Left lobe of liver (tissue), 2 donors: ENCODE results near the gene SYNPO. TPM values are rescaled to one million over a fixed set of nuclear protein-coding genes. Genes with fewer than 3 reads are reported as not detected.
A peak's percentile ranks its signal among the peaks of the same experiment; 100 is the strongest.

Experiments used
- ATAC-seq: fragments of 200-7000 bp; cut with Tn5 transposase; one replicate; pipeline ENCODE4 v1.9.1; 2020; ENCODE audit warnings: mild to moderate bottlenecking, moderate library complexity
- DNase-seq: peaks from one replicate; pipeline ENCODE4 v3.0.0-alpha.2; 2020; ENCODE audit warnings: low spot score
- total RNA-seq: library from RNA; stranded (reverse); gene quantifications from one replicate; pipeline ENCODE4 v1.2.1, GENCODE V29; 2021
- donor health status: DM: no; HTN: no; CAD: no; lungs with moderate emphysema.
- donor health status: DM: no; HTN: yes; CAD: no.

Gene SYNPO
- total RNA-seq, 1 donor from 2014 or later, result 51.7 TPM

DNA sequence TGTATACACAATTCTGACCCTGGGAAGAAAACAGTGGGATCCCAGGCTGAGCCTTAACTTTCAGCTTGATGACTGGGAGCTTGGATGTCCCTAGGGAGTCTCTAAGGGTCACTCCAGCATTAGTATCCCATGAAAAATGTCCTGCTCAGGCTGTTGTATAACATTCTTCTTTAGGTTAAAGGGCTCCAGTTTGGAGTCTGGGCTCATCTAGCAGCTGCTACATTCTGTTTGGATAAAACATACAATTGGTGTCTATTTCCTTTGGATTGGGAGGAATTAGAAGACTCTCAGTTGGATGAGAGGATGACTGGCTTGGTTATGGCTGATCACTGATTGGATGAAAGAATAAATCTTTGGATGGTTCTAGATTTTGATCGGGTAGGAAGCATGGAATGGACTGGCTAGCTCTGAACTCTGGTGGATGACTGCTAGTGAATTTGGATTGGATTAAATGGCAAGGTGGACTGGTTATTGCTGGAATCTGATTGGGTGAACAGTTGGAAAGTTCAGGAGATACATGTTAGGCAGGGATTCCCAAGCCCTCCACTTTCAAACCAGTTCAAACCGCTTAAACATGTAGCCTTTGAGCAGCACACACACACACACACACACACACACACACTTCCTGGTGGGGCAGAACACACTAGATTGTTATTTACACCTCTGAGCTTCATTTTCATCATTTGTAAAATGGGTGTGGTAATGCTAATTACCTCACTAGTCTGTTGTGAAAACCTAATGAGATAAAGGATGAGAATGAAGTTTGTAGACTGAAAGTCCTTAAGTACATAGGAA is 13.5 kb downstream of the SYNPO start:
- no peak for ATAC-seq
- DNase-seq, result no peak

DNA sequence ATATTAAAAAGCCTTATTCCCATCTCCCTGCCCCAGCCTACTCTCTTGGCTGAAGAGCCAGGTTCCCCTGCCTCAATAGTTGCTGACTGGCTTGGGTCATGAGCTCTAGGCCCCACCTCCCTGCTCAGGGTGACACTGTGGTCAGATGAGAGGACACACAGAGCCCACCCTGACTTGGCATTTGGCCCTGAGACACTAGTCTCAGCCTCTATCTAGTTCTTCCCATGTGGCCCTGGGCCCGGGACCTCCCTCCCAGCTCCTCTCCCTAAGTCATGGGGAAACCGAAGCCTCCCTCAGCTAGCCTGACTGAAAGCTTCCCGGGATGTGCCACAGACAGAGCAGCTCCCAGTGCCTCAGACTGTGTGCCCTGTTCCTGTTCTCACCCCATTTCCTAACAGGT is 14.8 kb downstream of the SYNPO start:
- ATAC-seq (no peak), DNase-seq (no peak)

DNA sequence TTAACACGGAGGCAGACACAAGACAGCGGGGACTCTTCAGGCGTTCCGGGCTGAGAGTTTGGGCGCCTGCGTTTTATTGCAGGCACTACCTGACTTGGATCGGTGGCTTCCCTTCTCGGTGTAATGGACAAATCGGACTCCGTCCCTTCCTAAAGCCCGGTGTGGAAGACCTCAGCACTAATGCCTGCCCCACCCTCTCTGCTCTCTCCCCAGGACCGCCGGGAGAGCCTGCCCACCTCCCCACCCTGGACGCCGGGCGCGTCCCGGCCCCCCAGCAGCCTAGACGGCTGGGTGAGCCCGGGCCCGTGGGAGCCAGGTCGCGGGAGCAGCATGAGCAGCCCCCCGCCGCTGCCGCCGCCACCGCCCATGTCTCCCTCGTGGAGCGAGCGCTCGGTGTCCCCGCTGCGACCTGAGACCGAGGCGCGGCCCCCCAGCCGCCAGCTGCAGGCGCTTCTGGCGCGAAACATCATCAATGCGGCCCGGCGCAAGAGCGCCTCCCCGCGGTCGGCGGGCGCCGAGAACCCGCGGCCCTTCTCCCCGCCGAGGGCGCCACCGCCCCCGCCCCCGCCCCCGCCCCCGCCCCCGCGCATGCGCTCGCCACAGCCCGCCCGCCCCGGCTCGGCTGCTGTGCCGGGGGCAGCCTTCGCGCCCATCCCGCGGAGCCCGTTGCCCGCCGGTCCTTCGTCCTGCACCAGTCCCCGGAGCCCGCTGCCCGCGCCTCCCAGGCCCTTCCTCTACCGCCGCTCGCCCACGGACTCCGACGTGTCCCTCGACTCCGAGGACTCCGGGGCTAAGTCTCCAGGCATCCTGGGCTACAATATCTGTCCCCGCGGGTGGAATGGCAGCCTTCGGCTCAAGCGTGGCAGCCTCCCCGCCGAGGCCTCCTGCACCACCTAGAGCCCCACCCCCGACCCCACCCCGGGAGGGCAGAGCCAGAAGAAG is 16.0 kb downstream of the SYNPO start:
- ATAC-seq, result peak; percentile 79
- peak; percentile 82 for DNase-seq

DNA sequence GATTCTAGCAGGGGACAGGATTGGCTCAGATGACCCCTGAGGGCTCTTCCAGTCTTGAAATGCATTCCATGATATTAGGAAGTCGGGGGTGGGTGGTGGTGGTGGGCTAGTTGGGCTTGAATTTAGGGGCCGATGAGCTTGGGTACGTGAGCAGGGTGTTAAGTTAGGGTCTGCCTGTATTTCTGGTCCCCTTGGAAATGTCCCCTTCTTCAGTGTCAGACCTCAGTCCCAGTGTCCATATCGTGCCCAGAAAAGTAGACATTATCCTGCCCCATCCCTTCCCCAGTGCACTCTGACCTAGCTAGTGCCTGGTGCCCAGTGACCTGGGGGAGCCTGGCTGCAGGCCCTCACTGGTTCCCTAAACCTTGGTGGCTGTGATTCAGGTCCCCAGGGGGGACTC is 17.7 kb downstream of the SYNPO start:
- peak; percentile 31 for ATAC-seq
- no peak for DNase-seq

DNA sequence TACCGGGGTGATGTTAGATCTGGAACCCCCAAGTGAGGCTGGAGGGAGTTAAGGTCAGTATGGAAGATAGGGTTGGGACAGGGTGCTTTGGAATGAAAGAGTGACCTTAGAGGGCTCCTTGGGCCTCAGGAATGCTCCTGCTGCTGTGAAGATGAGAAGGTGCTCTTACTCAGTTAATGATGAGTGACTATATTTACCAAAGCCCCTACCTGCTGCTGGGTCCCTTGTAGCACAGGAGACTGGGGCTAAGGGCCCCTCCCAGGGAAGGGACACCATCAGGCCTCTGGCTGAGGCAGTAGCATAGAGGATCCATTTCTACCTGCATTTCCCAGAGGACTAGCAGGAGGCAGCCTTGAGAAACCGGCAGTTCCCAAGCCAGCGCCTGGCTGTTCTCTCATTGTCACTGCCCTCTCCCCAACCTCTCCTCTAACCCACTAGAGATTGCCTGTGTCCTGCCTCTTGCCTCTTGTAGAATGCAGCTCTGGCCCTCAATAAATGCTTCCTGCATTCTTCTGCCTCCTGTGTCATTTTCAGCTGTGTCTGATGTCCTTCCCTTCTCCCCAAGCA is 18.3 kb downstream of the SYNPO start:
- ATAC-seq, result peak; percentile 6

DNA sequence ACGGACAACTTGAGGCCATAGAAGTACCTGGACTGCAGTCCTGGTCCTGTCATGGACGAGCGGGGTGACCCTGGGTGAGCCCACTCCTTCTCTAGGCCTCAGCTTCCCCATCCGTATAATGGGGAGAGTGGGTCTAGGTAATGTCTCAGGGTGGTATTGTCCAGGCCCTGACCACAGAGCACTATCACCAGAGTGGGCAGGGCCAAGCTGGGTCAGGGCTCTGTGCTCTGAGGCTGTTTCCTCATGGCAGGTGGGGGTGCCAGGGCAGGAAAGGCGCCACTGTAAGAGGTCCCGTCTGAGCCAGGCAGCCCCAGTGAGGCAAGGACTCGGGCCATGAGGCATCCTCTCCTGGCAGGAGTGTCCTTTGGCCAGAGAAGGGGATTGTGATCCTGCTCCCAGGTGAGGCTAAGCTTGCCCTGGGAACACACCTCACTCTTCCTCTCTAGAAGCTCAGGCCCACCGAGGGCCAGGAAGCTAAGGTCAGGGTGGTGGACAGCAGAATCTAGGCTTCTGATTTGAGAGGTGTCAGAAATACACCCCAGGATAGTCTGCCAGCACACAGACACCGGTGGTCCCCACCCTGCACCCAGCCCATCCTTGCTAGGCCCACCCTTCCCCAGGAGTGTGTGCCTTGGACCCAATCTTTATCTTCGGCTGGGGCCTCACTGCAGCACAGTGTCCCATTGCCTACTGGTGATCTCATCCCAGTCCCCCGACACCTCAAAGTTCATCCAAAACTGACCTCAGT is 19.1 kb downstream of the SYNPO start:
- ATAC-seq, result no peak

More for the DNA sequence above, 18.3 kb downstream of the SYNPO start:
- no peak for DNase-seq

DNA sequence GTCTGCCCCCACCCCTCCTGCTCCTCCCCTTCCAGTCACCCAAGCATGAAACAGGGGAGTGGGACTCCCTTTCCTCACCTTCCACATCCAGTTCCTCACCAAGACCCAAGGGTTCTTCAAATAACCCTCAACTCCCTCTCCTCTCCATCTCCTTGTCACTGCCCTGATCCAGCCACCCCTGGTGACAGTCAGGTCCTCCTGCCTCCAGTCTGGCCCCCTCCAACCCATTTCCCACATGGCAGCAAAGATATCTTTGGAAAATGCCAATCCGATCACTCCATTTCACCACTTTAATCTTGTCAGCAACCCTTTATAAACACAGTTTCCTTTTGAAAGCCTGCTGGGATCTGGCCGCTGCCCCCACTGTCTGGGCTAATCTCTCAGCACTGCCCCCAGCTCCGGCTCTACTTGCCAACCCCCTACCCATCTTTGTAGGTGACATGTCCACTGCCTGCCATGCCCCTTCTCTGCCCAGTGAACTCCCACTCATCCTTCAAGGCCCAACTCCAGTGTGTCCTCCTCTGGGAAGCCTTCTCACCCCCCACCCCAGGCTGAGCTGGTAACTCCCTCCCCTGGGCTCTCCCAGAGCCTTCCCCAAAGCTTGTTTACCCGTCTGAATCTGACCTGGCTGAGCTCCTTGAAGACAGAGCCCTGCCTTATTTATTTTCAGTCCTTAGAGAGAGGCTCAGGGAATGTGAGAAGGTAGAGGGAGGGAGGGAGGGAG is 19.8 kb downstream of the SYNPO start:
- ATAC-seq (no peak), DNase-seq (peak; percentile 37)

More for the DNA sequence above, 19.1 kb downstream of the SYNPO start:
- peak; percentile 40 for DNase-seq

DNA sequence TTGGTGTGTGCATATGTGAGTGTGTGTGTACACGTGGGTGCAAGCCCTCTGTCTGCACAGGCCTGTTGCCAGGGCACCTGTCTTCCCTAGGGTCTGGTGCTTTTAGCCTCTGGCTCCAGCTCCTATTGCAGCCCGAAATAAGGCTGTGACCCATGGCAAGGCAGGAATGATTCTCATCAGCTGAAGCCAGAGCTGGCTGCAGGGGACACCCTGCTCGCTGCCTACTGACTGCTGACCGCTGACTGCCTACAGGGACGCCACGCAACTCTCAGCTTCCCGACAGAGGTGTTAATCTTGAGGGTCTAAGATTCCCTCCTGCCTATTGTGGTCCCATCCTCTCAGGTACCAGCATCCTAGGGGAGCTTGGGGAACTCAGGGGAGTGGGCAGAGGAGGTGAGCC is 20.6 kb downstream of the SYNPO start, which contains the start of gene MYOZ3:
MYOZ3 (plus strand) TSS at position 166 of the 400 bp plus-strand sequence. CDS start 1,691 bp downstream, outside the sequence.
- DNase-seq, result peak; percentile 39

DNA sequence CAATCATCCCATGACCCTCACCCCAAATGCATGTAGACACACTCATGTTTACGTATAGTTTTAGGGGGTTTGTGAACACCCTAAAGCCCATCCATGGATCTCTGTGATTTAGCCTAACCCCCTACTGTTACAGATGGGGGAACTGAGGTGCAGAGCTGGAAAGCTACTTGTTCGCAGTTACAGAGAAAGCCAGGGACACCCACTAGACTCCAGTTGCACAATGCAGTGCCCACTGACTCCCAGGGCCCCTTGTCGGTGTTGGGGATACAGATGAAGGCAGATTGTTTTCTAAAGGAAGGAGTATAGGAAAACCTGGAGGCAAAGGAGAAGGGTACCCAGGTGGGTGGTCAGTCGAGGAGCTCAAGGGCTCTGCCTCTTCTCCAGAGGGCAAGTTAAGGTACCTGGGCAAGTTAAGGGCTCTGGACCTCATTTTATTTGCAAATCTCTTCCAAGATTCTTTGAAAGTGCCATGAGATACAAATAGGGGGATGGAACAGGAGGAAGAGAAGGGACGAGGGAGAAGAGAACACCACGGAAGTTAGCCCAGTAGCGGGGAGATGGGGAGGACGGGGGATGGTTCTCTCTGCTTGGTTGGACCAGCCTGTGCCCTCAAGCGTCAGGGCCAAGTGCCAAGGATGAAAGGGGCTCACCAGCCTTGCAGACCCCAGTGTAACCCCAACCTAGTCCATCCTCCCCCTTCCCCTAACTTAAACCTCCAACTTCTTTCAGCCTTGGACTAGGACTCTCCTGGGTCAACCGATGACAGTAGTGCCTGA is 21.5 kb downstream of the SYNPO start:
- ATAC-seq, result no peak
- DNase-seq, result peak; percentile 37

More for the DNA sequence above, 20.6 kb downstream of the SYNPO start, which contains the start of gene MYOZ3:
- ATAC-seq, result no peak

DNA sequence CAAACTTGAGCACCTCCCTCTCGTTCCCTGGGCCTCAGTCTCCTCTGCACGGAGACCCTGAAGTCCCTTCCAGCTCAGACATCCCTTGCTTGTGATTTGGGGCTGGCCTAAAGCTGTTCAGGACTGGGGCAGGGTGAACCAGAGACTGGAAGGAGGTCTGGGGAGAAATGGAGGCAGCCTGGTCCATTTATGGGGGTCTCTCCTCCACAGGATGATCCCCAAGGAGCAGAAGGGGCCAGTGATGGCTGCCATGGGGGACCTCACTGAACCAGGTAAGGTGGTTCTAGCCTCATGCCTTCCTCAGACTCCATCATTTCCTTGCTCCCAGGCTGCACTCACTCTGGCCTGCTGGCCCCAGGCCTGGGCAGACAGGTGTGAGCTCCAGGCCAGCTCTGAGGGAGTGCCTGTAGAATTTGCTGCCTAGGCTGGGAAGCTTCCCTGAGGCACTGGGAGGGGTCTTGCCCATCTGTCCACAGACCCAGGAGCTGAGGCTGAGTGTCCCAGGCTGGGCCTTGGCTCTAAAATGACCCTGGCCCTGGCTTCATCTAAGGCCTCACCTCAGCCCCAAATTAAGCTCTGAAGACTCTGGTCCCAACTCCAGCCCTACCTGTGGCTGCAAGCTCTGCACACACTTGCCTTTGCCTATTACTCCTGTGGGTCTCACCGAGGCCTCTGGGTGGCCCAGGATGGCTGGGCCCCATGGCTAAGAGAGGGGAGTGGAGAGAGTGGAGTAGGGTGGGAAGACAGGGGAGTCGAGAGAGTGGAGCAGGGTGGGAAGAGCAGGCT is 22.5 kb downstream of the SYNPO start:
- DNase-seq (peak; percentile 40), ATAC-seq (no peak)

DNA sequence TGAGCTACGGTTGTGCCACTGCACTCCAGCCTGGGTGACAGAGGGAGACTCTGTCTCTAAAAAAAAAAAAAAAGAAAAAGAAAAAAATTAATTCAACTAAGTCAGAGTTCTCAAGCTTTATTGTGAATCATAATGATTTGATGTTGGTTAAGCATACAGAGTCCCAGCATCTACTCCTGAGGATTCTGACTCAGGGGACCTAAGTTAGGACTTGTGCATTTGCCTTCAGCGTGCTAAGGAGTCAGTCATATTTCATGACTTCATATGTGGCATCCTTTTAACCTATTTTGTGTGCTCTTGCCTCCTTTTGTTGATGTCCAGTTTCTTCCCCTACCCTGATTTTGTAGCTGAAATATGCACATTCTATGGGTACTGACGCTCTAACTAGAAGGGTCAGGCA is 23.5 kb downstream of the SYNPO start:
- DNase-seq (no peak), ATAC-seq (no peak)

DNA sequence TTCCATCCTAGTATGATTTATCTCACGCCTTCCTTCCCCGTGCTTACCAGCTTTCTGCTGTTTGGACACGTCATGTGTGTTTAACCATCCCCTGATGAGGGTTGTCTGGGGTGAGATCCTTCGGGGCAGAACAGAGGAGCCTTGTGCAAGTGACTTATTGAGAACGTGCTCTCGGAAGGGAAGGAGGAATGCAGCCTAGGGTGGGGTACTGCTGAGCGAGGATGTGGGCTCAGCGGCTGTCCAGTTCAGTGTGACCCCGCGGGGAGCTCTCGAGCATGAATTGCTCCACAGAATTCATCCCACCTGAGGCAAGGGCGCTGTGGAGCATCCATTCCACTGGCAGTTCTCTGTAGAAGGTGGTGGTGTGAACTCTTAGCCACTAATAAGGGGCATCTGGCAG is 24.6 kb downstream of the SYNPO start:
- no peak for DNase-seq
- ATAC-seq, result no peak

DNA sequence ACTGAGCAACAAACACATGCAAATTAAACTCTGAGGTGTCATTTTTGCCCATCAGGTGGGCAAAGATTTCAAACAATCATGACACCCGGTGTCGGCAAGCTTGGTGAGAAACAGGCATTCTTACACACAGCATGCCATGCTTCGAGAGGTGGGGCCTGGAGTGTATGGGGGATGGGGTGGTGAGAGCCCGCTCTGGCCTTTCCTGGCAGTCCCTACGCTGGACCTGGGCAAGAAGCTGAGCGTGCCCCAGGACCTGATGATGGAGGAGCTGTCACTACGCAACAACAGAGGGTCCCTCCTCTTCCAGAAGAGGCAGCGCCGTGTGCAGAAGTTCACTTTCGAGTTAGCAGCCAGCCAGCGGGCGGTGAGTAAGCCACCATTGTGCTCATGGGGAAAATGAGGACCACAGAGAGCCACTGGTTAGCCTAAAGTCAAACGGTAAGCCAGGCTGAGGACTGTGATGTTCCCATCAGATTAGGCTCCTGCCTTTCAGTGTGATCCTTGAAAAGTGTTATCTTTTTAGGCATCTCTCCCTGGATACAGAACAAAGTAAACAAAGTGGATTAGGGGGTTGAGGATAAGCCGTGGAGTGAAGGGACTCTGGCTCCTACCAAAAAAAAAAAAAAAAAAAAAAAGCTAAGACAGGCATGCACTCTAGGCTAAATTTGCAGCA is 30.0 kb downstream of the SYNPO start:
- ATAC-seq, result no peak
- DNase-seq, result no peak

DNA sequence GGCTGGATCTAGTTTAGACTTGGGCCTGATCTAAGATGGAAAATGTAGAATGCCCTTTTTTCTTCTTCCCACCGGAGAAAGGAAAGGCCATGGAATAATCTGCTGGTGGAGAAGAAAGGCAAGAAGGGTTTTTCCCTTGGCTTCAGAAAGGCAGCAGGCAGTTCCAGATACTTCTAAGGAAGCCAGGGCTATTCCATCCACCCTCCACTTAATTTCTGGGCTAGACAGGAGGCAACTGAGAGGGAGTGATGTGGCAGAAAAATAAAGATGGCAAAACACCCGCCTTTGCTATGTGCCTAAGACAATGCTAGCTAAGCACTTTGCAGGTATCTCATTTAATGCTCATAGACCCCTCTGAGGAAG is 30.5 kb downstream of the SYNPO start:
- ATAC-seq (no peak), DNase-seq (no peak)

DNA sequence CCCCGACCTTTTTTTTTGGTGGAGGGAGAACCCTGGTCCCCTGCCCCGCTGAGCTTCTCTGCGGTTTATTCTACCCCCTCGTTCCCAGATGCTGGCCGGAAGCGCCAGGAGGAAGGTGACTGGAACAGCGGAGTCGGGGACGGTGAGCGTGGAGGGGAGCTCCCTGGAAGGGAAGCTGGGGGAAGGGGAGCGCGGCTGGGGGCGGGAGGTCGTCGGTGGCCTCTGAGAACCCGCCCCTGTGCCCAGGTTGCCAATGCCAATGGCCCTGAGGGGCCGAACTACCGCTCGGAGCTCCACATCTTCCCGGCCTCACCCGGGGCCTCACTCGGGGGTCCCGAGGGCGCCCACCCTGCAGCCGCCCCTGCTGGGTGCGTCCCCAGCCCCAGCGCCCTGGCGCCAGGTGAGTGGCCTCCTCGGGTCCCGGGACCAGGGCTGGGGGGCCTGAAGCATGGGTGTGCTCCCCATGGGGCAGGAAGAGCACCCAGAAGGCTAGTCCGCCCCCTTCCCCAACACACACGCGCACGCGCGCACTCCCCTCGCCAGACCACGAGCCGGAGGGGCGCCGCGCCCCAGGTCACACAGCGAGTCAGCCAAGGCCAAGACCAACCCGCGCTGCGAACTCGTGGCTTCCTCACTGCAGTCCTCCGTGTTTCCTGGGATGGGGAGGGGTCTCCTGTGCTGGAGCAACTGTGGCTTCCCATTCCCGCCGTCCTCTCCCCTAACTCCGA is 31.2 kb downstream of the SYNPO start:
- ATAC-seq (peak; percentile 27), DNase-seq (no peak)

DNA sequence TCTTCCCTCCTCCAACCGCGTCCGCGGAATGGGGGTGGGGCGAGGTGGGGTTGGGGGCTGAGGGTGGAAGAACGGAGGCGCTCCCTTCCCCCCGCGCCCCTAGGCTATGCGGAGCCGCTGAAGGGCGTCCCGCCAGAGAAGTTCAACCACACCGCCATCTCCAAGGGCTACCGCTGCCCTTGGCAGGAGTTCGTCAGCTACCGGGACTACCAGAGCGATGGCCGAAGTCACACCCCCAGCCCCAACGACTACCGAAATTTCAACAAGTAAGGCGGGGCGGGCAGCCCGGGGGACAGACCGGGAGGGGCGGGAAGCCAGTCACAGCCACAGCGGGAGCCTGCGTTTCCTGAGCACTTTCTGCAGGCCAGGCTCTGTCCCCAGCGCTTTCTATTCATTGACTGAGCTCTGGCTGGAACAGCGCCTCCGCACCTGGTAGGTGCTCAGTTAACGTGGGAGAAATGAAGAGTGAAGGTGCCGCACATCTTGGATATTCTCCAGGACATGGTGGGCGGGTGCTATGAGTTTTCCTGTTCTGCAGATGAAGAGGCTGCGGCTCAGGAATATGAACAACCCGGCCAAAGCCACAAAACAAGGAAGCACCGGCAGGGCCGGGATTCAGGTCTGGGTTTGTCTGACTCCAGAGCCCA is 31.9 kb downstream of the SYNPO start:
- DNase-seq (no peak), ATAC-seq (peak; percentile 80)

DNA sequence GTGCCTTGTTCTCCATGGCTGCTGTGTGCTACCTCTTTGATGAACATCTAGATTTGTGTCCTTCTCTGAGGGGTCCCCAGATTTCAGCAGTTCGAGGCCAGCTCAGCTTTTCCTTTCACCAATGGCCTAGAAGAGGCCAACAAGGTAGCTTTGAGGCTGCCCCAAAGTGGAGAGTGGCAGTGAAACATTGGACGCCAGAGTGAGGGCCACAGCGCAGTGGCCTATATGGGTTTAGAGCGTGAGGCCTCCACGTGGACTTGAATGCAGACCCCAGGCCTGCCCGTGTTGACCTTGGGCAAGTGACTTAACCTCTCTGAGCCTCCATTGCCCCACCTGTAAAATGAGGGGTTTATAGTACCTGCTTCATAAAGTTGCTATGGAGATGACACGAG is 32.4 kb downstream of the SYNPO start:
- ATAC-seq, result no peak
- no peak for DNase-seq
